Psoas muscle (tissue), 8 donors: ENCODE results near the gene INIP. TPM values are rescaled to one million over a fixed set of nuclear protein-coding genes. Genes with fewer than 3 reads are reported as not detected.

Experiments
- ATAC-seq, 4 donors: fragments of 200-7000 bp; cut with Tn5 transposase; one replicate each; pipeline ENCODE4 v1.9.1; 2020; ENCODE audit warnings: moderate library complexity in 3 of 4, mild to moderate bottlenecking in 2 of 4
- DNase-seq, 2 donors: peaks; one replicate each; pipeline ENCODE4 v3.0.0-alpha.2; 2020
- H3K27ac ChIP-seq: fragments of 200-600 bp; one replicate; pipeline ENCODE4 v1.8.0; 2022
- H3K27me3 ChIP-seq, 3 donors: fragments of 200-600 bp in 1 of 3; one replicate each; pipeline versions ENCODE4 v1.6.1 to v1.8.0; 2013 to 2022; ENCODE audit warnings: low read length in 2 of 3, mild to moderate bottlenecking in 2 of 3, moderate library complexity in 1 of 3; ENCODE audit not compliant: insufficient read depth in 3 of 3
- H3K36me3 ChIP-seq, 2 donors: fragments of 200-600 bp in 1 of 2; one replicate each; pipeline versions ENCODE4 v1.6.1 to v1.8.0; 2013 to 2022; ENCODE audit warnings: low read depth in 1 of 2, mild to moderate bottlenecking in 1 of 2, moderate library complexity in 1 of 2; ENCODE audit not compliant: insufficient read depth in 1 of 2
- H3K4me1 ChIP-seq: fragments of 200-600 bp; one replicate; pipeline ENCODE4 v1.8.0; 2022
- H3K4me3 ChIP-seq: fragments of 200-600 bp; one replicate; pipeline ENCODE4 v1.8.0; 2022; ENCODE audit warnings: mild to moderate bottlenecking
- H3K9me3 ChIP-seq: fragments of 200-600 bp; one replicate; pipeline ENCODE4 v1.8.0; 2022
- WGBS, 3 donors: extraction: QIAGEN DNeasy Blood & Tissue Kit; methylation state at CpG; one replicate each; pipeline versions ENCODE4 v1.1.6 to v1.1.7; 2013; 5-methylcytosine and 5-hydroxymethylcytosine counted together
- intact Hi-C, 2 donors: fragments of 100-400 bp; cut with DNase I; formaldehyde crosslinking; loops; one replicate each; pipeline versions ENCODE4 v1.11.0 to v1.14.2; 2022
- long read RNA-seq, 2 donors: library from polyadenylated mRNA; unstranded; transcript quantifications; one replicate each; pipeline ENCODE4 v2.0.0, GENCODE V29; 2021
- polyA plus RNA-seq, 3 donors: library from polyadenylated mRNA; stranded (reverse); fragments of 200-250 nt; gene quantifications; one replicate each; pipeline ENCODE4 v1.2.3, GENCODE V29; 2013
- total RNA-seq, 4 donors: library from RNA; stranded (reverse); fragmentation: NEBNext Ultra II Directional in 2 of 4; extraction: Animal tissue kit (Norgen Biotek cat#: 25700) in 2 of 4; gene quantifications; one replicate each; pipeline versions ENCODE4 v1.2.1 to v1.2.4, GENCODE V29; 2021 to 2023
- TF ChIP-seq, protein P1 (sequence below): fragments of 200-600 bp; IDR thresholded peaks from one replicate; pipeline ENCODE4 v1.8.0; 2022; ENCODE audit warnings: antibody characterized with exemption
- donor health status: healthy with polysubstance abuse.
- donor health status: DM: no; HTN: no; CAD: no; lungs with moderate emphysema.
- donor health status: Bipolar disorder and iron deficiency.
- donor health status: healthy.
- donor health status: DM: yes; HTN: yes; CAD: no.
- donor health status: DM: no; HTN: no; CAD: no.
- donor health status: DM: no; HTN: no; CAD: no.
- donor health status: DM: yes; HTN: yes; CAD: no.

Gene INIP, protein sequence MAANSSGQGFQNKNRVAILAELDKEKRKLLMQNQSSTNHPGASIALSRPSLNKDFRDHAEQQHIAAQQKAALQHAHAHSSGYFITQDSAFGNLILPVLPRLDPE
- 10 to 100 TPM in 1 of 4 donors, 1 to 10 TPM in 3; 8.1 to 10.2 (median 9.0) TPM for total RNA-seq
- 10 to 100 TPM in 2 of 3 donors, 1 to 10 TPM in 1; 3.7 to 17.2 (median 11.1) TPM for polyA plus RNA-seq
- long read RNA-seq, donor 1, partial matches to known transcripts: 0 of 1 reads
- long read RNA-seq, donor 1, other reads (novel, unspliced or antisense): 1 of 1 reads
- long read RNA-seq, donor 2, full-length matches to known transcripts: 5 of 6 reads
- long read RNA-seq, donor 2, partial matches to known transcripts: 0 of 6 reads
- long read RNA-seq, donor 2, other reads (novel, unspliced or antisense): 1 of 6 reads

- intact Hi-C loops: loop anchor here (5.0 to 10.0 kb wide), 4 partner anchors 35 to 230 kb away; partner anchors contain the start of genes SNX30 (in 2 of the 2) and KIAA1958 (in 1 of the 2)
- ATAC-seq: peak; percentile 99 to 100 (median 99)
- 0 to 1% (median 0%) methylated on average over 51 of the region's 51 CpGs for WGBS, 3 donors
These were observed at the start of gene INIP for GRCh38 chr9:112717661-112718331. TSS of gene INIP (minus strand) at chr9:112718117. CDS start at chr9:112716485, 1,632 bp downstream.

DNA sequence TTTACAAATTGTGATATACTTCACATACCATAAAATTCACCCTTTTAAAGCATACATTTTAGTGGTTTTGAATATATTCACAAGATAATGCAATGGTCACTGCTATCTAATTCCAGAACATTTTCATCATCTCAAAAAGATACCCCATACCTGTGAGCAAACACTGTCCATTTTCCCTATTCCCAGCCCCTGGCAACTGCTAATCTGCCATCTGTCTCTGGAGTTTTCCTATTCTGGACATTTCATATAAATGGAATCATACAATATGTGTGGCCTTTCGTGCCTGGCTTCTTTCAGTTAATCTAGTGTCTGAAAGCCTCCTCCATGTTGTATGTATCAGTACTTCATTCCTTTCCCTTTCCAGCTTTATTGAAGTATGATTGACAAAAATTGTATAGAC, 47.4 kb upstream of the INIP start:
- intact Hi-C loops: no loop called here
- Histone ChIP-seq H3K27ac (no peak overlapping the region), H3K4me3 (no peak overlapping the region), H3K4me1 (no peaks in the 10 kb centered on the region), H3K9me3 (peaks cover 5% of the 10 kb centered on the region), H3K36me3 (no peaks in the 10 kb centered on the region), H3K27me3 (no peaks in the 10 kb centered on the region)
- TF ChIP-seq, protein P1, sequence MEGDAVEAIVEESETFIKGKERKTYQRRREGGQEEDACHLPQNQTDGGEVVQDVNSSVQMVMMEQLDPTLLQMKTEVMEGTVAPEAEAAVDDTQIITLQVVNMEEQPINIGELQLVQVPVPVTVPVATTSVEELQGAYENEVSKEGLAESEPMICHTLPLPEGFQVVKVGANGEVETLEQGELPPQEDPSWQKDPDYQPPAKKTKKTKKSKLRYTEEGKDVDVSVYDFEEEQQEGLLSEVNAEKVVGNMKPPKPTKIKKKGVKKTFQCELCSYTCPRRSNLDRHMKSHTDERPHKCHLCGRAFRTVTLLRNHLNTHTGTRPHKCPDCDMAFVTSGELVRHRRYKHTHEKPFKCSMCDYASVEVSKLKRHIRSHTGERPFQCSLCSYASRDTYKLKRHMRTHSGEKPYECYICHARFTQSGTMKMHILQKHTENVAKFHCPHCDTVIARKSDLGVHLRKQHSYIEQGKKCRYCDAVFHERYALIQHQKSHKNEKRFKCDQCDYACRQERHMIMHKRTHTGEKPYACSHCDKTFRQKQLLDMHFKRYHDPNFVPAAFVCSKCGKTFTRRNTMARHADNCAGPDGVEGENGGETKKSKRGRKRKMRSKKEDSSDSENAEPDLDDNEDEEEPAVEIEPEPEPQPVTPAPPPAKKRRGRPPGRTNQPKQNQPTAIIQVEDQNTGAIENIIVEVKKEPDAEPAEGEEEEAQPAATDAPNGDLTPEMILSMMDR: no peak
- DNase-seq (no peak), ATAC-seq (no peak)
- WGBS, 3 donors: 90 to 96% (median 92%) methylated on average over 1 of the region's 1 CpG

More at GRCh38 chr9:112717661-112718331, at the start of gene INIP:
- no peaks in the 10 kb centered on the region for H3K27me3 ChIP-seq
- TF ChIP-seq, protein P1: no peak
- H3K4me3 ChIP-seq: peak within 1 kb of the TSS; percentile 86
- no peaks in the 10 kb centered on the region for H3K4me1 ChIP-seq
- DNase-seq: peak; percentile 96 to 98
- peak within 1 kb of the TSS; percentile 92 for H3K27ac ChIP-seq
- no peaks in the 10 kb centered on the region for H3K9me3 ChIP-seq
- peaks cover 0 to 6% of the 10 kb centered on the region in 2 donors for H3K36me3 ChIP-seq

GRCh38 chr9:112764837-112765236, 46.9 kb upstream of the INIP start:
- H3K36me3 ChIP-seq: no peaks in the 10 kb centered on the region
- DNase-seq: no peak
- intact Hi-C loops: no loop called here
- WGBS, 3 donors: 72 to 76% (median 74%) methylated on average over 7 of the region's 7 CpGs
- TF ChIP-seq, protein P1: no peak
- no peak overlapping the region for H3K4me3 ChIP-seq
- peaks cover 5% of the 10 kb centered on the region for H3K9me3 ChIP-seq
- H3K27me3 ChIP-seq: no peaks in the 10 kb centered on the region
- no peaks in the 10 kb centered on the region for H3K4me1 ChIP-seq
- H3K27ac ChIP-seq: no peak overlapping the region
- no peak for ATAC-seq

GRCh38 chr9:112764344-112764743, 46.4 kb upstream of the INIP start:
- intact Hi-C loops: no loop called here
- Histone ChIP-seq H3K27me3 (no peaks in the 10 kb centered on the region), H3K27ac (no peak overlapping the region), H3K36me3 (no peaks in the 10 kb centered on the region), H3K9me3 (peaks cover 5% of the 10 kb centered on the region), H3K4me3 (no peak overlapping the region), H3K4me1 (no peaks in the 10 kb centered on the region)
- TF ChIP-seq, protein P1: no peak
- DNase-seq: no peak
- 81 to 84% (median 82%) methylated on average over 5 of the region's 5 CpGs for WGBS, 3 donors
- peak in 1 of 4 donors; percentile 38 for ATAC-seq
